Type B pancreatic cell (in vitro differentiated cells): ENCODE results near the gene NPEPL1. TPM values are rescaled to one million over a fixed set of nuclear protein-coding genes. Genes with fewer than 3 reads are reported as not detected.

ENCODE experiments used
- DNase-seq: peaks from one replicate; pipeline ENCODE4 v3.0.0; 2021; ENCODE audit warnings: mixed read lengths; ENCODE audit not compliant: unreplicated experiment; ENCODE audit errors: extremely low spot score
- H3K27ac Mint-ChIP-seq: 2 replicates; pipeline ENCODE4 v1.8.0; 2021; ENCODE audit warnings: mild to moderate bottlenecking, mixed read lengths
- H3K27me3 Mint-ChIP-seq: 2 replicates; pipeline ENCODE4 v1.8.0; 2021; ENCODE audit warnings: mixed read lengths
- H3K36me3 Mint-ChIP-seq: 2 replicates; pipeline ENCODE4 v1.8.0; 2021; ENCODE audit warnings: mixed read lengths
- H3K4me1 Mint-ChIP-seq: one replicate; pipeline ENCODE4 v1.8.0; 2021; ENCODE audit warnings: mixed read lengths; ENCODE audit not compliant: unreplicated experiment
- H3K4me3 Mint-ChIP-seq: 2 replicates; pipeline ENCODE4 v1.8.0; 2021; ENCODE audit warnings: mild to moderate bottlenecking, mixed read lengths
- H3K9me3 Mint-ChIP-seq: 2 replicates; pipeline ENCODE4 v1.8.0; 2021; ENCODE audit warnings: mixed read lengths
- CTCF ChIP-seq: fragments of 200-600 bp; sonication (generic); conservative IDR thresholded peaks from 2 replicates; pipeline ENCODE4 v1.5.0; 2021; ENCODE audit warnings: antibody characterized with exemption, mild to moderate bottlenecking
- total RNA-seq: library from RNA; stranded (reverse); gene quantifications from 2 replicates; pipeline ENCODE4 v1.2.1, GENCODE V29; 2021; ENCODE audit warnings: low replicate concordance

Gene NPEPL1
- total RNA-seq, 1 donor from 2014 or later: 25.0 TPM

DNA sequence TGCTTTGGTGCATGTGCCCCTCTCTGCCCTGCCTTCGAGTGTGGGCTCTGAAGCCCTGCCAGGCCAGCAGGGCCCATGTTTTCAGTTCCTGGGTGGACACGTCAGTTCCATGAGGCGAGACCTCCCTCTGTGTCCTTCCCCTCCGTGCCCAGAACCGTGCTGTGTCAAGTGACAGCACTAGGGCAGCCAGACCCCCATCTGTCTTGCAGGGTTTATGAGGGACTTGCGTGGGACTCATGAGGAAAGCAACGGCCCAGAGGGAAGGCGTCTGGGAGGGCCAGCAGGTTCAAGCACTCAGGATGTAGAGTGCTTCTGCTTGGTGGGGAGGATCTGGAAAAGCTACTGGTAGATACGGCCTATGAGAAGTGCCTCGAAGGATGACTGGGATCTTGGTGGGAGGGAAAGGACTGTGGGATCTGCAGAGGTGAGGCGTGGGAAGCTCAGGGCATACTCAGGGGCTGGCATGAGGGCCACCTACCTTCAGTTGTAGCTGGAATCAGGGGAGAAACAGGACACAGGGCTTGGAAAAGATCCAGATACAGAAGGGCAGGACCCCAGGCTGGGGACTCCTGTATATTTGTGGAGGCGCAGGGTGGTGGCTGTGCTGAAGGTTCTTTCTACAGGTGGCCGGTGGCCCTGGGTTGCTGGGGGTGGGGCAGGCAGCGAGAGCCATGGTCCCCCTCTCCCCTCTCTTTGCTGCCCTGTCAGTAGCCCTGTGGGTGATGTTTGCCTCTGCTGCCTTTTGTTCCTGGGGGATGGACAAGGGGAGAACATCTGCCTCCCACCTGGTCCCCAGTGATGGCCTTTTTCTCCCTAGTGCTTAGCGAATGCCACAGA lies 5.5 kb downstream of the NPEPL1 start:
- no peak for TF ChIP-seq CTCF
- no peak for DNase-seq
- Mint-ChIP-seq H3K27ac (peak overlapping the region; percentile 31), H3K4me3 (no peak overlapping the region), H3K4me1 (no peaks in the 10 kb centered on the region), H3K9me3 (no peaks in the 10 kb centered on the region), H3K27me3 (no peaks in the 10 kb centered on the region), H3K36me3 (peaks cover 18% of the 10 kb centered on the region)

- Mint-ChIP-seq H3K36me3 (peaks cover 24% of the 10 kb centered on the region), H3K4me1 (no peaks in the 10 kb centered on the region), H3K4me3 (no peak overlapping the region), H3K27me3 (no peaks in the 10 kb centered on the region), H3K9me3 (no peaks in the 10 kb centered on the region), H3K27ac (no peak overlapping the region)
- no peak for TF ChIP-seq CTCF
- DNase-seq: no peak
Observed at GRCh38 chr20:58698741-58699622, 6.4 kb downstream of the NPEPL1 start.

DNA sequence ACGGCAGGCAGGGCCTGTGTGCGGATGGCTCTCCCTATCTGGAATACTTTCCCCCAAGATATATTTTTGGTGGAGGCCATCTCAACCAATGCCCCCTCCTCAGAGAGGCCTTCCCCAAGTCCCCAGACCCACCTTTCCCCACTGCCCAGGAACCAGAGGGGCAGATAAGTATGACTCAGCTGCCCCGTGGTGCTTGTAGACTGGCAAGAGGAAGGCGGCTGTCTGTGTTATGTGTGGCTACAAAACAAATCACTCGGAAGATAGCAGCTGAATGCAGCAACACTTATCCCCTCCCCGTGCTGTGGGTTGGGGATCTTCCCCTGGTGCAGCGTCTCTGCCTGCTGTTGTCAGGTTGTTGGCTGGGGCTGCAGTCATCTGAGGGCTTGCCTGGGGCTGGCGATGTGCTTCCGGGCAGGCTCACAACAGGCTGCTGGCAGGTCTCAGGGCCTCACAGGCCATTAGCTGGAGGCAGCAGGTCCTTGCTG lies 7.1 kb downstream of the NPEPL1 start:
- H3K36me3 Mint-ChIP-seq: peaks cover 26% of the 10 kb centered on the region
- H3K4me3 Mint-ChIP-seq: no peak overlapping the region
- no peaks in the 10 kb centered on the region for H3K4me1 Mint-ChIP-seq
- no peaks in the 10 kb centered on the region for H3K9me3 Mint-ChIP-seq
- DNase-seq: no peak
- H3K27me3 Mint-ChIP-seq: no peaks in the 10 kb centered on the region
- no peak overlapping the region for H3K27ac Mint-ChIP-seq
- TF ChIP-seq CTCF: no peak

DNA sequence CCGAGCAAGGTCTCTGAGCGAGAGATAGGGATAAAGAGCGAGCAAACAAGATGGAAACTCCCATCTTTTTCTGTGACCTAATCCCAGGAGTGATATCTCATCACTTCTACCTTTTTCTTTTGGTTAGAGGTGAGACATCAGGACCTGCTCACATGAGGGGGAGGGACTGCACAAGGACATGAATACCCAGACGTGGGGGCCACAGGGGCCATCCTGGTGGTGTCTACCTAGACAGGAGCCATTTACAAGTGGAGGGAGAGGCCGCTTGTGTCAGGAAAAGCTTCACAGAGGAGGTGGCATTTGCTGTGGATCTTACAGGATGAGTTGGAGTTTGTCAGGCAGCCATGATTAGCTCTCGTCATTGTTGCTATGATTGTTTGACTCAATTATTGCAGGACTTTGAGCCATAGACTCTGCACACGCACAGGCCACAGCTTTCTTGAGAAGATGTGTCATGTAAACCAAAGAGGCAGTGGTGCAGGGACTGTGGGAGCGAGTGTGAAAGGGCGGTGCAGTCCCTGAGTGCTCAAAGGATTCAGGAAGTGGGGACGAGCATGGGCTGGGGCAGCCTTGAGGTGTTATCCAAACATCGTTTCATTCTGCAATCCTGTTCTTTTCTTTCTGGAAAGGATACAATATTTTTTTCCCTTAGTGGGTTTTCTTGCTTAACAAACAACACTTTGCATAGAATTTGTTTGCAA lies 7.7 kb downstream of the NPEPL1 start:
- peaks cover 32% of the 10 kb centered on the region for H3K36me3 Mint-ChIP-seq
- no peak for TF ChIP-seq CTCF
- H3K27ac Mint-ChIP-seq: peak overlapping the region; percentile 39
- DNase-seq: no peak
- no peaks in the 10 kb centered on the region for H3K4me1 Mint-ChIP-seq
- H3K27me3 Mint-ChIP-seq: no peaks in the 10 kb centered on the region
- no peak overlapping the region for H3K4me3 Mint-ChIP-seq
- no peaks in the 10 kb centered on the region for H3K9me3 Mint-ChIP-seq

- no peaks in the 10 kb centered on the region for H3K27me3 Mint-ChIP-seq
- no peak overlapping the region for H3K4me3 Mint-ChIP-seq
- no peaks in the 10 kb centered on the region for H3K4me1 Mint-ChIP-seq
- DNase-seq: no peak
- no peak for TF ChIP-seq CTCF
- H3K9me3 Mint-ChIP-seq: no peaks in the 10 kb centered on the region
- H3K27ac Mint-ChIP-seq: no peak overlapping the region
- peaks cover 38% of the 10 kb centered on the region for H3K36me3 Mint-ChIP-seq
Observed at GRCh38 chr20:58700823-58701222, 8.2 kb downstream of the NPEPL1 start.
